Ishikawa (cell line): ENCODE data around the gene HLTF.
A peak's percentile ranks its signal among the peaks of the same experiment; 100 is the strongest.

Experiments used
- CEBPB ChIP-seq: IDR thresholded peaks from 2 replicates; pipeline ENCODE4 v1.6.1; 2012
- CREB1 ChIP-seq: IDR thresholded peaks from 2 replicates; pipeline ENCODE4 v1.6.1; 2012; ENCODE audit warnings: low read depth
- NFIC ChIP-seq: IDR thresholded peaks from 2 replicates; pipeline ENCODE4 v1.6.1; 2012
- RAD21 ChIP-seq: IDR thresholded peaks from 2 replicates; pipeline ENCODE4 v1.6.1; 2012; ENCODE audit warnings: low read depth
- TAF1 ChIP-seq: IDR thresholded peaks from 2 replicates; pipeline ENCODE4 v1.6.1; 2012; ENCODE audit warnings: low read depth, mild to moderate bottlenecking
- TCF12 ChIP-seq: IDR thresholded peaks from 2 replicates; pipeline ENCODE4 v1.6.1; 2012; ENCODE audit warnings: low read depth
- TEAD4 ChIP-seq: IDR thresholded peaks from 2 replicates; pipeline ENCODE4 v1.6.1; 2012
- ZBTB7A ChIP-seq: IDR thresholded peaks from 2 replicates; pipeline ENCODE4 v1.6.1; 2012; ENCODE audit warnings: low read depth
- TF ChIP-seq, protein P1 (sequence below): IDR thresholded peaks from 2 replicates; pipeline ENCODE4 v1.6.1; 2012; ENCODE audit warnings: low read depth, mild to moderate bottlenecking
- TF ChIP-seq, protein P2 (sequence below): IDR thresholded peaks from 2 replicates; pipeline ENCODE4 v1.6.1; 2012

GRCh38 chr3:149019580-149019979, 66.8 kb downstream of the HLTF start:
- TF ChIP-seq, protein P1, sequence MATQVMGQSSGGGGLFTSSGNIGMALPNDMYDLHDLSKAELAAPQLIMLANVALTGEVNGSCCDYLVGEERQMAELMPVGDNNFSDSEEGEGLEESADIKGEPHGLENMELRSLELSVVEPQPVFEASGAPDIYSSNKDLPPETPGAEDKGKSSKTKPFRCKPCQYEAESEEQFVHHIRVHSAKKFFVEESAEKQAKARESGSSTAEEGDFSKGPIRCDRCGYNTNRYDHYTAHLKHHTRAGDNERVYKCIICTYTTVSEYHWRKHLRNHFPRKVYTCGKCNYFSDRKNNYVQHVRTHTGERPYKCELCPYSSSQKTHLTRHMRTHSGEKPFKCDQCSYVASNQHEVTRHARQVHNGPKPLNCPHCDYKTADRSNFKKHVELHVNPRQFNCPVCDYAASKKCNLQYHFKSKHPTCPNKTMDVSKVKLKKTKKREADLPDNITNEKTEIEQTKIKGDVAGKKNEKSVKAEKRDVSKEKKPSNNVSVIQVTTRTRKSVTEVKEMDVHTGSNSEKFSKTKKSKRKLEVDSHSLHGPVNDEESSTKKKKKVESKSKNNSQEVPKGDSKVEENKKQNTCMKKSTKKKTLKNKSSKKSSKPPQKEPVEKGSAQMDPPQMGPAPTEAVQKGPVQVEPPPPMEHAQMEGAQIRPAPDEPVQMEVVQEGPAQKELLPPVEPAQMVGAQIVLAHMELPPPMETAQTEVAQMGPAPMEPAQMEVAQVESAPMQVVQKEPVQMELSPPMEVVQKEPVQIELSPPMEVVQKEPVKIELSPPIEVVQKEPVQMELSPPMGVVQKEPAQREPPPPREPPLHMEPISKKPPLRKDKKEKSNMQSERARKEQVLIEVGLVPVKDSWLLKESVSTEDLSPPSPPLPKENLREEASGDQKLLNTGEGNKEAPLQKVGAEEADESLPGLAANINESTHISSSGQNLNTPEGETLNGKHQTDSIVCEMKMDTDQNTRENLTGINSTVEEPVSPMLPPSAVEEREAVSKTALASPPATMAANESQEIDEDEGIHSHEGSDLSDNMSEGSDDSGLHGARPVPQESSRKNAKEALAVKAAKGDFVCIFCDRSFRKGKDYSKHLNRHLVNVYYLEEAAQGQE = no peak
- no peak for TF ChIP-seq TAF1
- TF ChIP-seq RAD21 = peak; percentile 35; the same call in 1 of the 2 replicates
- no peak for TF ChIP-seq ZBTB7A
- TF ChIP-seq TEAD4 = no peak
- TF ChIP-seq CREB1 = no peak
- TF ChIP-seq NFIC = no peak
- TF ChIP-seq TCF12 = no peak
- TF ChIP-seq CEBPB = no peak
- TF ChIP-seq, protein P2, sequence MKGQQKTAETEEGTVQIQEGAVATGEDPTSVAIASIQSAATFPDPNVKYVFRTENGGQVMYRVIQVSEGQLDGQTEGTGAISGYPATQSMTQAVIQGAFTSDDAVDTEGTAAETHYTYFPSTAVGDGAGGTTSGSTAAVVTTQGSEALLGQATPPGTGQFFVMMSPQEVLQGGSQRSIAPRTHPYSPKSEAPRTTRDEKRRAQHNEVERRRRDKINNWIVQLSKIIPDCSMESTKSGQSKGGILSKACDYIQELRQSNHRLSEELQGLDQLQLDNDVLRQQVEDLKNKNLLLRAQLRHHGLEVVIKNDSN = no peak
